Kidney (tissue), 14 donors: ENCODE results near the gene KPNA2. TPM values are rescaled to one million over a fixed set of nuclear protein-coding genes. Genes with fewer than 3 reads are reported as not detected.

Experiments used
- DNase-seq, 5 donors: peaks; one replicate each; pipeline ENCODE4 v3.0.0-alpha.2; 2013 to 2020
- FAIRE-seq: peaks from 2 replicates; lab custom pipeline; 2012; peaks lifted over from hg19 to GRCh38; lab: Jason Lieb, UNC
- H3K27ac ChIP-seq, 2 donors: one replicate each; pipeline ENCODE4 v1.7.0; 2013; ENCODE audit warnings: low read depth in 2 of 2, low read length in 2 of 2, inconsistent platforms in 1 of 2
- H3K27me3 ChIP-seq: one replicate; pipeline ENCODE4 v1.7.1; 2013; ENCODE audit warnings: low read length, inconsistent platforms; ENCODE audit not compliant: control insufficient read depth, insufficient read depth
- H3K36me3 ChIP-seq, 3 donors: one replicate each; pipeline versions ENCODE4 v1.7.0 to v1.7.1; 2013; ENCODE audit warnings: low read length in 3 of 3, control low read depth in 1 of 3, inconsistent platforms in 1 of 3; ENCODE audit not compliant: insufficient read depth in 3 of 3, control insufficient read depth in 2 of 3
- H3K4me1 ChIP-seq, 3 donors: one replicate each; pipeline versions ENCODE4 v1.7.0 to v1.7.1; 2013; ENCODE audit warnings: low read length in 3 of 3, inconsistent platforms in 1 of 3, low read depth in 1 of 3; ENCODE audit not compliant: control insufficient read depth in 2 of 3, insufficient read depth in 2 of 3
- H3K4me3 ChIP-seq, 3 donors: one replicate each; pipeline versions ENCODE4 v1.7.0 to v1.8.1; 2013; ENCODE audit warnings: low read length in 3 of 3, control low read depth in 1 of 3, inconsistent platforms in 1 of 3
- H3K9ac ChIP-seq, 3 donors: one replicate each; pipeline versions ENCODE4 v1.7.0 to v1.7.1; 2013; ENCODE audit warnings: low read length in 3 of 3, control low read depth in 1 of 3, inconsistent platforms in 1 of 3
- H3K9me3 ChIP-seq, 3 donors: one replicate each; pipeline versions ENCODE4 v1.7.0 to v1.7.1; 2013; ENCODE audit warnings: low read length in 3 of 3, control low read depth in 1 of 3, inconsistent platforms in 1 of 3; ENCODE audit not compliant: control insufficient read depth in 2 of 3, insufficient read depth in 1 of 3
- CTCF ChIP-seq: IDR thresholded peaks from 3 replicates; pipeline ENCODE4 v1.5.1; 2012; ENCODE audit warnings: mild to moderate bottlenecking, moderate library complexity, borderline replicate concordance; ENCODE audit not compliant: insufficient read depth; ENCODE audit errors: extremely low read depth
- intact Hi-C: fragments of 100-400 bp; cut with DNase I; formaldehyde crosslinking; loops from one replicate; pipeline ENCODE4 v1.11.1; 2022
- polyA plus RNA-seq: library from polyadenylated mRNA; stranded (reverse); fragments of 350-450 nt; fragmentation: Illumina TruSeq; extraction: RNeasy Lipid Tissue Mini Kit (QIAGEN cat#74804); gene quantifications from one replicate; pipeline ENCODE4 v1.2.3, GENCODE V29; 2014; ENCODE audit warnings: low read depth, low replicate concordance; ENCODE audit not compliant: insufficient read depth
- total RNA-seq: library from RNA; stranded (reverse); fragmentation: NEBNext Ultra II Directional; extraction: Animal tissue kit (Norgen Biotek cat#: 25700); gene quantifications from one replicate; pipeline ENCODE4 v1.2.1, GENCODE V29; 2021
- donor health status: control.
- donor health status: control.
- donor health status: control.
- donor health status: control.
- donor health status: control.
- donor health status: DM: yes; HTN: yes; CAD: no.
- donor health status: Normal renal cell carcinoma (clear cell type).

The KPNA2 gene
- total and polyA plus RNA-seq, 2 donors from 2014 or later, result 23.3 to 27.4 TPM

- intact Hi-C loops, result no loop called here
- Histone ChIP-seq H3K9me3 (no peaks in the 10 kb centered on the region), H3K27ac (no peak overlapping the region), H3K9ac (no peak overlapping the region), H3K4me1 (peaks cover 0 to 8% (median 2%) of the 10 kb centered on the region in 3 donors), H3K27me3 (no peaks in the 10 kb centered on the region), H3K4me3 (no peak overlapping the region), H3K36me3 (no peaks in the 10 kb centered on the region)
- FAIRE-seq, result no peak
- peak in 2 of 5 donors; percentile 38 to 54 for DNase-seq
- no peak for TF ChIP-seq CTCF
Measured at GRCh38 chr17:68029512-68030215, 5.9 kb upstream of the KPNA2 start.

- Histone ChIP-seq H3K9me3 (no peaks in the 10 kb centered on the region), H3K27me3 (no peaks in the 10 kb centered on the region), H3K36me3 (peaks cover 0 to 2% (median 0%) of the 10 kb centered on the region in 3 donors), H3K4me1 (peaks cover 0 to 8% (median 6%) of the 10 kb centered on the region in 3 donors), H3K9ac (no peak overlapping the region), H3K27ac (no peak overlapping the region), H3K4me3 (peak overlapping the region in 2 of 3 donors; percentile 3 to 7)
- DNase-seq (peak in 4 of 5 donors; percentile 61 to 93 (median 74)), FAIRE-seq (no peak)
- no peak for TF ChIP-seq CTCF
- intact Hi-C loops, result no loop called here
Measured at GRCh38 chr17:68033636-68034451, 1.7 kb upstream of the KPNA2 start.

GRCh38 chr17:68034452-68034776 lies 1.1 kb upstream of the KPNA2 start:
- H3K4me1 ChIP-seq, result peaks cover 0 to 8% (median 6%) of the 10 kb centered on the region in 3 donors
- TF ChIP-seq CTCF, result no peak
- peak in 1 of 5 donors; percentile 20 for DNase-seq
- H3K4me3 ChIP-seq, result peak overlapping the region in 1 of 3 donors; percentile 56
- H3K27me3 ChIP-seq, result no peaks in the 10 kb centered on the region
- peaks cover 0 to 2% (median 0%) of the 10 kb centered on the region in 3 donors for H3K36me3 ChIP-seq
- H3K9me3 ChIP-seq, result no peaks in the 10 kb centered on the region
- no peak overlapping the region for H3K9ac ChIP-seq
- intact Hi-C loops, result no loop called here
- no peak overlapping the region for H3K27ac ChIP-seq
- no peak for FAIRE-seq
